ENCODE data around the gene ECE1. TPM values are rescaled to one million over a fixed set of nuclear protein-coding genes. Genes with fewer than 3 reads are reported as not detected.

Gene ECE1
- total RNA-seq, 4 donors from 2014 or later, result 68.3 to 94.7 (median 69.9) TPM

- Histone ChIP-seq H3K27ac (peak overlapping the region in 3 of 4 donors; percentile 69 to 79 (median 70)), H3K4me1 (peaks cover 0 to 67% (median 21%) of the 10 kb centered on the region in 3 donors), H3K4me3 (no peak overlapping the region), H3K36me3 (peaks cover 0 to 43% of the 10 kb centered on the region in 2 donors), H3K9me3 (no peaks in the 10 kb centered on the region), H3K27me3 (no peaks in the 10 kb centered on the region)
- ATAC-seq, result peak; percentile 70
- WGBS, 2 donors (ENCODE audit: low coverage in 1 of 2), result 30 to 70% methylated on average over 2 to 5 of the region's 5 CpGs
- TF ChIP-seq POLR2AphosphoS5 (IDR thresholded peaks at IDR 0.05) (peak; percentile 28), EP300 (IDR thresholded peaks at IDR 0.05) (no peak), POLR2A (IDR thresholded peaks at IDR 0.05) (no peak), CTCF (IDR thresholded peaks at IDR 0.05) (no peak)
Observed at GRCh38 chr1:21280011-21280471, 10.2 kb downstream of the ECE1 start.

GRCh38 chr1:21278860-21279845 lies 11.1 kb downstream of the ECE1 start:
- H3K9me3 ChIP-seq, result no peaks in the 10 kb centered on the region
- TF ChIP-seq POLR2A (IDR thresholded peaks at IDR 0.05), result no peak
- no peak for TF ChIP-seq POLR2AphosphoS5 (IDR thresholded peaks at IDR 0.05)
- TF ChIP-seq CTCF (IDR thresholded peaks at IDR 0.05), result no peak
- no peak for TF ChIP-seq EP300 (IDR thresholded peaks at IDR 0.05)
- peak overlapping the region in 1 of 2 donors; percentile 38 for H3K4me3 ChIP-seq
- no peaks in the 10 kb centered on the region for H3K27me3 ChIP-seq
- 55 to 76% methylated on average over 2 to 8 of the region's 28 CpGs for WGBS, 2 donors (ENCODE audit: low coverage in 1 of 2)
- peaks cover 0 to 66% (median 21%) of the 10 kb centered on the region in 3 donors for H3K4me1 ChIP-seq
- no peak for ATAC-seq
- H3K27ac ChIP-seq, result peak overlapping the region in 3 of 4 donors; percentile 69 to 79 (median 70)
- peaks cover 0 to 45% of the 10 kb centered on the region in 2 donors for H3K36me3 ChIP-seq

GRCh38 chr1:21278208-21278859 lies 11.9 kb downstream of the ECE1 start:
- H3K4me3 ChIP-seq, result peak overlapping the region in 1 of 2 donors; percentile 38
- H3K4me1 ChIP-seq, result peaks cover 0 to 72% (median 21%) of the 10 kb centered on the region in 3 donors
- H3K27me3 ChIP-seq, result no peaks in the 10 kb centered on the region
- H3K9me3 ChIP-seq, result no peaks in the 10 kb centered on the region
- TF ChIP-seq POLR2AphosphoS5 (IDR thresholded peaks at IDR 0.05) (no peak), CTCF (IDR thresholded peaks at IDR 0.05) (no peak), EP300 (IDR thresholded peaks at IDR 0.05) (no peak), POLR2A (IDR thresholded peaks at IDR 0.05) (no peak)
- H3K27ac ChIP-seq, result peak overlapping the region in 3 of 4 donors; percentile 69 to 79 (median 70)
- ATAC-seq, result no peak
- WGBS, 2 donors (ENCODE audit: low coverage in 1 of 2), result 43 to 69% methylated on average over 6 to 7 of the region's 9 CpGs
- H3K36me3 ChIP-seq, result peaks cover 0 to 45% of the 10 kb centered on the region in 2 donors

- peaks cover 0 to 72% (median 21%) of the 10 kb centered on the region in 3 donors for H3K4me1 ChIP-seq
- TF ChIP-seq POLR2A (IDR thresholded peaks at IDR 0.05) (no peak), EP300 (IDR thresholded peaks at IDR 0.05) (no peak), CTCF (IDR thresholded peaks at IDR 0.05) (no peak), POLR2AphosphoS5 (IDR thresholded peaks at IDR 0.05) (no peak)
- H3K27ac ChIP-seq, result peak overlapping the region in 3 of 4 donors; percentile 69 to 79 (median 70)
- 27% methylated on average over 3 of the region's 7 CpGs; no CpG with 5 or more reads in 1 of the 2 donors for WGBS, 2 donors (ENCODE audit: low coverage in 1 of 2)
- H3K36me3 ChIP-seq, result peaks cover 0 to 52% of the 10 kb centered on the region in 2 donors
- peak overlapping the region in 1 of 2 donors; percentile 38 for H3K4me3 ChIP-seq
- no peak for ATAC-seq
- no peaks in the 10 kb centered on the region for H3K9me3 ChIP-seq
- H3K27me3 ChIP-seq, result no peaks in the 10 kb centered on the region
Observed at GRCh38 chr1:21277180-21277579, 13.1 kb downstream of the ECE1 start.
